HEK293 (cell line): ENCODE measurements around the gene CTTN.

Source experiments
- CTCF ChIA-PET: fragments of 350-600 bp; formaldehyde crosslinking; extraction: SDS; loops from one replicate; lab custom pipeline; 2021; ENCODE audit warnings: antibody characterized with exemption; lab: Yijun Ruan, JAX
- POLR2A ChIA-PET: fragments of 300-600 bp; formaldehyde crosslinking; extraction: SDS; loops from one replicate; lab custom pipeline; 2020; ENCODE audit warnings: antibody characterized with exemption, inconsistent platforms; lab: Yijun Ruan, JAX
- H3K27ac ChIP-seq: fragments of 200-500 bp; sonication (Bioruptor generic); 2 replicates; pipeline ENCODE4 v1.5.1; 2014; ENCODE audit warnings: low read depth, low read length, control low read depth, inconsistent platforms; ENCODE audit errors: extremely low read depth
- H3K36me3 ChIP-seq, 2 experiments: fragments of 200-500 bp in 1 of 2; sonication (Bioruptor generic) in 1 of 2; 1 replicate in 1 of 2; 2 replicates in 1 of 2; pipeline ENCODE4 v1.5.1; 2014 to 2017; ENCODE audit warnings: inconsistent platforms in 2 of 2, low read length in 2 of 2; ENCODE audit not compliant: control insufficient read depth in 2 of 2, insufficient read depth in 1 of 2
- H3K4me1 ChIP-seq: fragments of 200-500 bp; sonication (Bioruptor generic); 2 replicates; pipeline ENCODE4 v1.5.1; 2014; ENCODE audit warnings: mild to moderate bottlenecking, low read length, inconsistent platforms; ENCODE audit not compliant: control insufficient read depth, insufficient read depth
- H3K4me3 ChIP-seq: 2 replicates; pipeline ENCODE4 v1.5.1; 2011; ENCODE audit warnings: low read depth, mild to moderate bottlenecking, control low read depth, low read length, moderate library complexity
- H3K9me3 ChIP-seq: fragments of 200-500 bp; sonication (Bioruptor generic); 2 replicates; pipeline ENCODE4 v1.5.1; 2014; ENCODE audit warnings: low read depth, low read length, inconsistent platforms; ENCODE audit not compliant: control insufficient read depth, insufficient read depth
- EGR2 ChIP-seq: fragments of 450-650 bp; formaldehyde crosslinking; IDR thresholded peaks from 2 replicates; pipeline ENCODE4 v1.5.1; 2016; ENCODE audit warnings: low read depth, missing biosample characterization, missing genetic modification characterization
- GLI4 ChIP-seq: fragments of 450-650 bp; formaldehyde crosslinking; IDR thresholded peaks from 2 replicates; pipeline ENCODE4 v1.5.1; 2016; ENCODE audit warnings: missing biosample characterization, missing genetic modification characterization
- IKZF3 ChIP-seq: fragments of 450-650 bp; IDR thresholded peaks from 2 replicates; pipeline ENCODE4 v1.5.0; 2018; ENCODE audit warnings: missing biosample characterization, mild to moderate bottlenecking, missing genetic modification characterization, moderate library complexity
- MEIS1 ChIP-seq: sonication (generic); formaldehyde crosslinking; IDR thresholded peaks from 2 replicates; pipeline ENCODE4 v1.8.1; 2022; ENCODE audit warnings: missing genetic modification reagents, mild to moderate bottlenecking, borderline replicate concordance
- OSR2 ChIP-seq: fragments of 450-650 bp; formaldehyde crosslinking; IDR thresholded peaks from 2 replicates; pipeline ENCODE4 v1.5.1; 2016; ENCODE audit warnings: missing biosample characterization, missing genetic modification characterization
- PRDM1 ChIP-seq: fragments of 450-650 bp; formaldehyde crosslinking; IDR thresholded peaks from 2 replicates; pipeline ENCODE4; 2016; ENCODE audit warnings: missing biosample characterization, missing genetic modification characterization
- TCF7L2 ChIP-seq: IDR thresholded peaks from 2 replicates; pipeline ENCODE4 v1.6.1; 2011; ENCODE audit warnings: low read depth, mild to moderate bottlenecking, inconsistent platforms, low read length, moderate library complexity, borderline replicate concordance
- ZFHX2 ChIP-seq: fragments of 450-650 bp; formaldehyde crosslinking; conservative IDR thresholded peaks from 2 replicates; pipeline ENCODE4 v1.5.1; 2016; ENCODE audit warnings: missing biosample characterization, missing genetic modification characterization
- ZFP37 ChIP-seq: fragments of 450-650 bp; formaldehyde crosslinking; IDR thresholded peaks from 2 replicates; pipeline ENCODE4 v1.5.1; 2016; ENCODE audit warnings: missing biosample characterization, missing genetic modification characterization
- ZNF169 ChIP-seq: fragments of 450-650 bp; formaldehyde crosslinking; IDR thresholded peaks from 2 replicates; pipeline ENCODE4 v1.5.1; 2016; ENCODE audit warnings: missing biosample characterization, missing genetic modification characterization
- ZNF174 ChIP-seq: fragments of 450-650 bp; formaldehyde crosslinking; IDR thresholded peaks from 2 replicates; pipeline ENCODE4 v1.5.0; 2017; ENCODE audit warnings: missing biosample characterization, mild to moderate bottlenecking, missing genetic modification characterization
- ZNF391 ChIP-seq: fragments of 450-650 bp; formaldehyde crosslinking; IDR thresholded peaks from 2 replicates; pipeline ENCODE4 v1.5.1; 2016; ENCODE audit warnings: low read depth, missing biosample characterization, missing genetic modification characterization, borderline replicate concordance
- ZNF426 ChIP-seq: fragments of 450-650 bp; formaldehyde crosslinking; IDR thresholded peaks from 2 replicates; pipeline ENCODE4 v1.5.1; 2017; ENCODE audit warnings: missing biosample characterization, missing genetic modification characterization, mild to moderate bottlenecking, inconsistent platforms, moderate library complexity
- ZNF473 ChIP-seq: fragments of 450-650 bp; formaldehyde crosslinking; IDR thresholded peaks from 2 replicates; pipeline ENCODE4 v1.5.1; 2017; ENCODE audit warnings: missing biosample characterization, missing genetic modification characterization
- ZNF558 ChIP-seq: fragments of 450-650 bp; formaldehyde crosslinking; IDR thresholded peaks from 2 replicates; pipeline ENCODE4 v1.5.1; 2016; ENCODE audit warnings: missing biosample characterization, missing genetic modification characterization
- ZNF621 ChIP-seq: fragments of 450-650 bp; formaldehyde crosslinking; IDR thresholded peaks from 2 replicates; pipeline ENCODE4 v1.5.1; 2017; ENCODE audit warnings: missing biosample characterization, missing genetic modification characterization
- ZNF707 ChIP-seq: fragments of 450-650 bp; formaldehyde crosslinking; IDR thresholded peaks from 2 replicates; pipeline ENCODE4 v1.5.1; 2016; ENCODE audit warnings: missing biosample characterization, missing genetic modification characterization
- ZNF791 ChIP-seq: fragments of 450-650 bp; formaldehyde crosslinking; IDR thresholded peaks from 2 replicates; pipeline ENCODE4 v1.5.1; 2016; ENCODE audit warnings: missing biosample characterization, missing genetic modification characterization
- TF ChIP-seq, protein P1 (sequence below): fragments of 450-650 bp; formaldehyde crosslinking; IDR thresholded peaks from 2 replicates; pipeline ENCODE4 v1.5.1; 2016; ENCODE audit warnings: missing biosample characterization, missing genetic modification characterization
- TF ChIP-seq, protein P2 (sequence below): fragments of 450-650 bp; formaldehyde crosslinking; IDR thresholded peaks from 2 replicates; pipeline ENCODE4 v1.5.1; 2016; ENCODE audit warnings: missing biosample characterization, missing genetic modification characterization
- TF ChIP-seq, protein P3 (sequence below): fragments of 450-650 bp; formaldehyde crosslinking; IDR thresholded peaks from 2 replicates; pipeline ENCODE4 v1.5.1; 2016; ENCODE audit warnings: missing biosample characterization, missing genetic modification characterization

CTTN gene

DNA sequence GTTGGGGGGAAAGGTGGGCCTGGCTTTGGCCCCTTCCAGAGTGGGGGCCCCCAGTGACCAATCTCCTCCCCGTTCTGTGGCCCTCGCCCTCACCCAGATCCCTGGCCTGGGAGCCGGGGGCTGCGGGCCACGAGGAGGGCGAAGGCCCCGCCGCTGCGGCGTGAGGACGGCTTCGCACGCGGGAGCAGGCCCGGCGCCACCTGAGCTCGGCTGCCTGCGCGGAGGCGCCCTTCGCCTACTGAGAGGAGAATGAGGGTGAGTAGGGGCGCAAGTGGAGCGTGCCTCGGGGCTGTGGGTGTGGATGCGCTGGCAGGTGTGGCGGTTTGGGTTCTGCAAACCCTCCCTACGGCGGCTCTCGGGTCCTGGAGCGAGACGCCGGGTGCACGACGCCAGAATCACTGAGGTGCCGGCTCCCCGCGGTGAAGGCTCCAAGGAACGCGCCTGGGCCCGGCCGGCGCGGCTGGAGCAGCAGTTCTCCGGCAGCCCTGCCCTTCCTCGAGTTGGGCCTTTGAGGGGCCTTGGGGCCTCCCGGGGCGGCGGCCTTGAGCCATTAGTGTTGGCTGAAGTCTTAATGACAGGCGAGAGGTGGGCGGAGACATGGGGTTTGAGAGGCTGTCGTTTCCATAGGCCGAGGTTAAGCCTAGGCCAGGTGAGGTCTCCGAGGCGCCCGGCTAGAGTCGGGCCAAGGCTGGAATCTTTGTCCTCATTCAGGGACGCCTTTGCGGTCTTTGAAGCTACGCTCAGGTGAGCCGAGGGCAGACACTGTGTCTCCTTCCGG lies 65.3 kb downstream of the CTTN start:
- no peak for TF ChIP-seq MEIS1
- no peak for TF ChIP-seq ZNF621 (tag by site-specific recombination)
- H3K36me3 ChIP-seq: no peaks in the 10 kb centered on the region
- POLR2A ChIA-PET: interaction anchor here (0.6 kb wide), 1 partner anchor 67 kb away, joined by 8 read pairs; no protein-coding TSS in a partner anchor
- CTCF ChIA-PET: no interaction called here
- H3K4me1 ChIP-seq: no peaks in the 10 kb centered on the region
- no peak overlapping the region for H3K27ac ChIP-seq
- H3K9me3 ChIP-seq: no peaks in the 10 kb centered on the region
- no peak overlapping the region for H3K4me3 ChIP-seq

DNA sequence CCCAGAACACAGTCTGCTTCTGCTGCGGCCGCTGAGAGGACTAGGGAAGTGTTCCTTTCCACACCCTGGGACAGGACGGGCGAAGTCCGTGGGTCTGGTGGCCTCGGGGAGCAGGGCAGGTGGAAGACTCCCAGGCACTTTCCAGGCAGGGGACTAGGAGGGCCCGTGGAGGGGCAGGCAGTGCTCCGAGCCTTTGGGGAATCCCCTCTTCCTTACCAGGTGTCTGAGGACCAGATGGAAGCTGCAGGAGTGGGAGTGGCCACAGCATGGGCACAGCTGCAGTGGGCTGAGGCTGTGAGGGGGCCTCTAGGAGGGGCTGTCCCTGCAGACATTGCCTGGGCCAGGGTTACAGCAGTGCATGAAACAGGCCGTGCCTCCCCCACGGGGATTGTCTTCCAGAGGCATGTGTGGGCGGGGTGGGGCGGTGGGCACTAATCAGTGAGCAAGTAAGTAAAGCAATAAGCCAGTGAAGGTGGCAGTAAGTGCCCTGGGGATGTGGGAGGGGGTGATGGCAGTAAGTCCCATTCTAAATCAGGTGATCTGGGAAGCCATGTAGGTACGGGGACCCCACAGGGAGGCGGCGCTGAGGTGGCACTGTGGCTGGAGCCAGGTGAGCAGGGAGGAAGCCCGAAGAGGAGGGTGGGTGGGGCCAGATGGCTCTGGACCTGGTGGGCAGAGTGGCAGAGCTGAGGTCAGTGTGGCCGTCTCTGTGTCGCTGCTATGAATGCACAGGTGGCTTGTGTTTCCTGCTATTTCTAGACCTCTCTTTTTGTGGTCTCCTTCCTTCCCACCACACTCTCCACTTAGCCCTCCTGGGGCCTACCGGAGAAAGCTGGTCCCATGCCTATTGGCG lies 66.4 kb downstream of the CTTN start:
- no peak overlapping the region for H3K27ac ChIP-seq
- no peaks in the 10 kb centered on the region for H3K36me3 ChIP-seq
- H3K9me3 ChIP-seq: no peaks in the 10 kb centered on the region
- peak; percentile 76 for TF ChIP-seq EGR2 (tag by site-specific recombination)
- no peak for TF ChIP-seq ZNF473 (tag by site-specific recombination)
- peak; percentile 63 for TF ChIP-seq ZFHX2 (tag by site-specific recombination)
- ChIA-PET CTCF (interaction anchor here (1.0 kb wide), 1 partner anchor 615 kb away, joined by 3 read pairs; no protein-coding TSS in a partner anchor), POLR2A (interaction anchor here (0.6 kb wide), 1 partner anchor 66 kb away, joined by 8 read pairs; no protein-coding TSS in a partner anchor)
- H3K4me1 ChIP-seq: no peaks in the 10 kb centered on the region
- H3K4me3 ChIP-seq: no peak overlapping the region

DNA sequence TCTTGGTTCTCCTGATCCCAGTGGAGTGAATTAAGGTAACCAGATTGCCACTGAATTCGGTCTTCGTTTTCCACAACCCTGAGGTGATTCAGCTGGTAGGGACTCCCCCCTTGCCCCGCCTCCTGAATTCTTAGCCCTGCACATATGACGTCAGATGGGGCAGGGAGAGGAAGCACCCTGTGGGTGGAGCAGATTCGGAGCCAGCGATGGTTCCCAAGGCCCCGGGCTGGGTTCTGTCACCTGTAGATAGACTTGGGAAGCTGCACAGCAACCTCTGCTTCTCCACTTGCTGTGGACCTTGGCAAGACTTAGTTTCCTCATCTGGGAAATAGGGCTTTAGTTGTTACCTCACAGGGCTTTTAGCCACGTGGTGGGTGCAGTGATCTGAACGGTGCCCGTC lies 67.8 kb downstream of the CTTN start:
- no peak overlapping the region for H3K27ac ChIP-seq
- no peak for TF ChIP-seq TCF7L2
- TF ChIP-seq OSR2 (tag by site-specific recombination): no peak
- TF ChIP-seq ZNF558 (tag by site-specific recombination): no peak
- no peak for TF ChIP-seq ZNF791 (tag by site-specific recombination)
- no peak for TF ChIP-seq ZNF174 (tag by site-specific recombination)
- no peak for TF ChIP-seq ZNF707 (tag by site-specific recombination)
- TF ChIP-seq, protein P1, sequence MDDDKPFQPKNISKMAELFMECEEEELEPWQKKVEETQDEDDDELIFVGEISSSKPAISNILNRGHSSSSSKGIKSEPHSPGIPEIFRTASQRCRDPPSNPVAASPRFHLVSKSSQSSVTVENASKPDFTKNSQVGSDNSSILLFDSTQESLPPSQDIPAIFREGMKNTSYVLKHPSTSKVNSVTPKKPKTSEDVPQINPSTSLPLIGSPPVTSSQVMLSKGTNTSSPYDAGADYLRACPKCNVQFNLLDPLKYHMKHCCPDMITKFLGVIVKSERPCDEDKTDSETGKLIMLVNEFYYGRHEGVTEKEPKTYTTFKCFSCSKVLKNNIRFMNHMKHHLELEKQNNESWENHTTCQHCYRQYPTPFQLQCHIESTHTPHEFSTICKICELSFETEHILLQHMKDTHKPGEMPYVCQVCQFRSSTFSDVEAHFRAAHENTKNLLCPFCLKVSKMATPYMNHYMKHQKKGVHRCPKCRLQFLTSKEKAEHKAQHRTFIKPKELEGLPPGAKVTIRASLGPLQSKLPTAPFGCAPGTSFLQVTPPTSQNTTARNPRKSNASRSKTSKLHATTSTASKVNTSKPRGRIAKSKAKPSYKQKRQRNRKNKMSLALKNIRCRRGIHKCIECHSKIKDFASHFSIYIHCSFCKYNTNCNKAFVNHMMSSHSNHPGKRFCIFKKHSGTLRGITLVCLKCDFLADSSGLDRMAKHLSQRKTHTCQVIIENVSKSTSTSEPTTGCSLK (tag by site-specific recombination): no peak
- H3K4me1 ChIP-seq: no peaks in the 10 kb centered on the region
- H3K9me3 ChIP-seq: no peaks in the 10 kb centered on the region
- ChIA-PET CTCF (interaction anchor here (0.7 to 1.9 kb wide), 5 partner anchors 17 to 331 kb away, joined by 3 to 5 read pairs (median 3); no protein-coding TSS in a partner anchor), POLR2A (no interaction called here)
- H3K36me3 ChIP-seq: no peaks in the 10 kb centered on the region
- H3K4me3 ChIP-seq: no peak overlapping the region

DNA sequence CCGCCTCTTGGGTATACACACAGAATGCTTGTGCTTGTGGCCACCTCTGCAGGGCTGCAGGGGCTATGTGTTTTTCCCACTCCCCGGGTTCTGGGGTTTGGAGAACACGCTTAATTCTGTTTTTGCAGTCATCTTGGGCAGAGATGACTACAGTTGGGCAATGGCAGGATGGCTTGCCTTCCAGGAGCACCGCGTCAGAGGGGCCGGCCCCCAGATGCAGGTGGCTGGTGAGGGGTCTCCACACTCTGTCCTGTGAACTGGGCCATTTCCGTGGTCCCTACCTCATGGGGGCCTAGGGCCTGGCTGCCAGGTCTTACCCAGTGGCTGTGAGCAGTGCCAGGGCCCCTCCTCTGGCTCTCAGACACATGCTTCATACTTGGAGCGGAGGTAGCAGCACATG lies 68.3 kb downstream of the CTTN start:
- no peaks in the 10 kb centered on the region for H3K36me3 ChIP-seq
- H3K9me3 ChIP-seq: no peaks in the 10 kb centered on the region
- CTCF ChIA-PET: interaction anchor here (0.7 to 2.3 kb wide), 7 partner anchors 14 to 330 kb away, joined by 3 to 5 read pairs (median 3); no protein-coding TSS in a partner anchor
- H3K4me1 ChIP-seq: no peaks in the 10 kb centered on the region
- H3K27ac ChIP-seq: no peak overlapping the region
- no peak overlapping the region for H3K4me3 ChIP-seq
- POLR2A ChIA-PET: no interaction called here
- TF ChIP-seq PRDM1: no peak
- TF ChIP-seq ZFP37 (tag by site-specific recombination): no peak
- TF ChIP-seq, protein P2, sequence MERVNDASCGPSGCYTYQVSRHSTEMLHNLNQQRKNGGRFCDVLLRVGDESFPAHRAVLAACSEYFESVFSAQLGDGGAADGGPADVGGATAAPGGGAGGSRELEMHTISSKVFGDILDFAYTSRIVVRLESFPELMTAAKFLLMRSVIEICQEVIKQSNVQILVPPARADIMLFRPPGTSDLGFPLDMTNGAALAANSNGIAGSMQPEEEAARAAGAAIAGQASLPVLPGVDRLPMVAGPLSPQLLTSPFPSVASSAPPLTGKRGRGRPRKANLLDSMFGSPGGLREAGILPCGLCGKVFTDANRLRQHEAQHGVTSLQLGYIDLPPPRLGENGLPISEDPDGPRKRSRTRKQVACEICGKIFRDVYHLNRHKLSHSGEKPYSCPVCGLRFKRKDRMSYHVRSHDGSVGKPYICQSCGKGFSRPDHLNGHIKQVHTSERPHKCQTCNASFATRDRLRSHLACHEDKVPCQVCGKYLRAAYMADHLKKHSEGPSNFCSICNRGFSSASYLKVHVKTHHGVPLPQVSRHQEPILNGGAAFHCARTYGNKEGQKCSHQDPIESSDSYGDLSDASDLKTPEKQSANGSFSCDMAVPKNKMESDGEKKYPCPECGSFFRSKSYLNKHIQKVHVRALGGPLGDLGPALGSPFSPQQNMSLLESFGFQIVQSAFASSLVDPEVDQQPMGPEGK: no peak
- TF ChIP-seq GLI4: no peak
- TF ChIP-seq, protein P3, sequence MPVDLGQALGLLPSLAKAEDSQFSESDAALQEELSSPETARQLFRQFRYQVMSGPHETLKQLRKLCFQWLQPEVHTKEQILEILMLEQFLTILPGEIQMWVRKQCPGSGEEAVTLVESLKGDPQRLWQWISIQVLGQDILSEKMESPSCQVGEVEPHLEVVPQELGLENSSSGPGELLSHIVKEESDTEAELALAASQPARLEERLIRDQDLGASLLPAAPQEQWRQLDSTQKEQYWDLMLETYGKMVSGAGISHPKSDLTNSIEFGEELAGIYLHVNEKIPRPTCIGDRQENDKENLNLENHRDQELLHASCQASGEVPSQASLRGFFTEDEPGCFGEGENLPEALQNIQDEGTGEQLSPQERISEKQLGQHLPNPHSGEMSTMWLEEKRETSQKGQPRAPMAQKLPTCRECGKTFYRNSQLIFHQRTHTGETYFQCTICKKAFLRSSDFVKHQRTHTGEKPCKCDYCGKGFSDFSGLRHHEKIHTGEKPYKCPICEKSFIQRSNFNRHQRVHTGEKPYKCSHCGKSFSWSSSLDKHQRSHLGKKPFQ (tag by site-specific recombination): no peak
- no peak for TF ChIP-seq IKZF3 (tag by site-specific recombination)
- no peak for TF ChIP-seq ZNF169 (tag by site-specific recombination)
- no peak for TF ChIP-seq ZNF426 (tag by site-specific recombination)
- TF ChIP-seq ZNF391 (tag by site-specific recombination): no peak
